Measurements from ENCODE around the gene PTK6. TPM values are rescaled to one million over a fixed set of nuclear protein-coding genes. Genes with fewer than 3 reads are reported as not detected.

PTK6 gene
- total and polyA plus RNA-seq, 2 donors = 0.19 to 2.7 TPM

GRCh38 chr20:63577317-63577894 is 40.2 kb upstream of the PTK6 start:
- peaks cover 3 to 50% of the 10 kb centered on the region in 2 donors for H3K27me3 ChIP-seq (ENCODE audit: control insufficient read depth in 2 of 2, insufficient read depth in 1 of 2, low read length in 1 of 2)
- H3K4me1 ChIP-seq (ENCODE audit: control insufficient read depth in 2 of 2, insufficient read depth in 2 of 2, low read length in 2 of 2) = peaks cover 9 to 12% of the 10 kb centered on the region in 2 donors
- H3K4me3 ChIP-seq (ENCODE audit: low read length in 2 of 2) = no peak overlapping the region
- no peak for DNase-seq (ENCODE audit: low read depth in 6 of 9, low spot score in 9 of 9)
- H3K9me3 ChIP-seq (ENCODE audit: control insufficient read depth in 2 of 2, insufficient read depth in 1 of 2, low read length in 1 of 2) = peaks cover 0 to 2% of the 10 kb centered on the region in 2 donors
- no peak overlapping the region for H3K27ac ChIP-seq (ENCODE audit: low read depth in 1 of 2, low read length in 1 of 2)
- no peaks in the 10 kb centered on the region for H3K36me3 ChIP-seq (ENCODE audit: control insufficient read depth in 2 of 2, insufficient read depth in 2 of 2, low read length in 1 of 2)
- WGBS = 94% methylated on average over 19 of the region's 19 CpGs

- H3K36me3 ChIP-seq (ENCODE audit: control insufficient read depth in 2 of 2, insufficient read depth in 2 of 2, low read length in 1 of 2) = peaks cover 0 to 4% of the 10 kb centered on the region in 2 donors
- H3K9me3 ChIP-seq (ENCODE audit: control insufficient read depth in 2 of 2, insufficient read depth in 1 of 2, low read length in 1 of 2) = peaks cover 0 to 2% of the 10 kb centered on the region in 2 donors
- H3K4me1 ChIP-seq (ENCODE audit: control insufficient read depth in 2 of 2, insufficient read depth in 2 of 2, low read length in 2 of 2) = peaks cover 9 to 12% of the 10 kb centered on the region in 2 donors
- H3K4me3 ChIP-seq (ENCODE audit: low read length in 2 of 2) = no peak overlapping the region
- no peak for DNase-seq (ENCODE audit: low read depth in 6 of 9, low spot score in 9 of 9)
- no peak overlapping the region for H3K27ac ChIP-seq (ENCODE audit: low read depth in 1 of 2, low read length in 1 of 2)
- 93% methylated on average over 7 of the region's 7 CpGs for WGBS
- peaks cover 5 to 50% of the 10 kb centered on the region in 2 donors for H3K27me3 ChIP-seq (ENCODE audit: control insufficient read depth in 2 of 2, insufficient read depth in 1 of 2, low read length in 1 of 2)
Measured at GRCh38 chr20:63576311-63576710, 39.1 kb upstream of the PTK6 start.

GRCh38 chr20:63574829-63575743 is 37.9 kb upstream of the PTK6 start:
- H3K27ac ChIP-seq (ENCODE audit: low read depth in 1 of 2, low read length in 1 of 2) = no peak overlapping the region
- DNase-seq (ENCODE audit: low read depth in 6 of 9, low spot score in 9 of 9) = no peak
- H3K9me3 ChIP-seq (ENCODE audit: control insufficient read depth in 2 of 2, insufficient read depth in 1 of 2, low read length in 1 of 2) = peaks cover 0 to 2% of the 10 kb centered on the region in 2 donors
- WGBS = 84% methylated on average over 28 of the region's 28 CpGs
- no peak overlapping the region for H3K4me3 ChIP-seq (ENCODE audit: low read length in 2 of 2)
- H3K36me3 ChIP-seq (ENCODE audit: control insufficient read depth in 2 of 2, insufficient read depth in 2 of 2, low read length in 1 of 2) = peaks cover 0 to 4% of the 10 kb centered on the region in 2 donors
- H3K4me1 ChIP-seq (ENCODE audit: control insufficient read depth in 2 of 2, insufficient read depth in 2 of 2, low read length in 2 of 2) = peaks cover 9 to 12% of the 10 kb centered on the region in 2 donors
- H3K27me3 ChIP-seq (ENCODE audit: control insufficient read depth in 2 of 2, insufficient read depth in 1 of 2, low read length in 1 of 2) = peaks cover 5 to 45% of the 10 kb centered on the region in 2 donors

GRCh38 chr20:63574156-63574828 is 37.1 kb upstream of the PTK6 start, which contains the start of gene HELZ2:
HELZ2 (minus strand) TSS chr20:63574239; CDS start chr20:63572385, 1,854 bp downstream.
- WGBS = 11% methylated on average over 40 of the region's 40 CpGs
- H3K27me3 ChIP-seq (ENCODE audit: control insufficient read depth in 2 of 2, insufficient read depth in 1 of 2, low read length in 1 of 2) = peaks cover 2 to 48% of the 10 kb centered on the region in 2 donors
- peaks cover 9 to 12% of the 10 kb centered on the region in 2 donors for H3K4me1 ChIP-seq (ENCODE audit: control insufficient read depth in 2 of 2, insufficient read depth in 2 of 2, low read length in 2 of 2)
- H3K4me3 ChIP-seq (ENCODE audit: low read length in 2 of 2) = peak within 1 kb of the TSS; percentile 59 to 82
- DNase-seq (ENCODE audit: low read depth in 6 of 9, low spot score in 9 of 9) = peak in 3 of 9 donors; percentile 39 to 70 (median 42)
- H3K27ac ChIP-seq (ENCODE audit: low read depth in 1 of 2, low read length in 1 of 2) = peak within 1 kb of the TSS; percentile 12 to 72
- H3K36me3 ChIP-seq (ENCODE audit: control insufficient read depth in 2 of 2, insufficient read depth in 2 of 2, low read length in 1 of 2) = peaks cover 0 to 4% of the 10 kb centered on the region in 2 donors
- H3K9me3 ChIP-seq (ENCODE audit: control insufficient read depth in 2 of 2, insufficient read depth in 1 of 2, low read length in 1 of 2) = peaks cover 0 to 2% of the 10 kb centered on the region in 2 donors

- peaks cover 11 to 14% of the 10 kb centered on the region in 2 donors for H3K4me1 ChIP-seq (ENCODE audit: control insufficient read depth in 2 of 2, insufficient read depth in 2 of 2, low read length in 2 of 2)
- H3K4me3 ChIP-seq (ENCODE audit: low read length in 2 of 2) = peak overlapping the region; percentile 59 to 82
- peak overlapping the region; percentile 8 to 12 for H3K27ac ChIP-seq (ENCODE audit: low read depth in 1 of 2, low read length in 1 of 2)
- DNase-seq (ENCODE audit: low read depth in 6 of 9, low spot score in 9 of 9) = peak in 2 of 9 donors; percentile 13 to 33
- 3% methylated on average over 24 of the region's 24 CpGs for WGBS
- peaks cover 0 to 4% of the 10 kb centered on the region in 2 donors for H3K36me3 ChIP-seq (ENCODE audit: control insufficient read depth in 2 of 2, insufficient read depth in 2 of 2, low read length in 1 of 2)
- peaks cover 5 to 48% of the 10 kb centered on the region in 2 donors for H3K27me3 ChIP-seq (ENCODE audit: control insufficient read depth in 2 of 2, insufficient read depth in 1 of 2, low read length in 1 of 2)
- H3K9me3 ChIP-seq (ENCODE audit: control insufficient read depth in 2 of 2, insufficient read depth in 1 of 2, low read length in 1 of 2) = peaks cover 0 to 2% of the 10 kb centered on the region in 2 donors
Measured at GRCh38 chr20:63573647-63574131, 36.5 kb upstream of the PTK6 start.

- 95% methylated on average over 34 of the region's 34 CpGs for WGBS
- Histone ChIP-seq H3K4me1 (ENCODE audit: control insufficient read depth in 2 of 2, insufficient read depth in 2 of 2, low read length in 2 of 2) (peaks cover 18 to 21% of the 10 kb centered on the region in 2 donors), H3K9me3 (ENCODE audit: control insufficient read depth in 2 of 2, insufficient read depth in 1 of 2, low read length in 1 of 2) (peaks cover 0 to 4% of the 10 kb centered on the region in 2 donors), H3K27me3 (ENCODE audit: control insufficient read depth in 2 of 2, insufficient read depth in 1 of 2, low read length in 1 of 2) (peaks cover 5 to 55% of the 10 kb centered on the region in 2 donors), H3K36me3 (ENCODE audit: control insufficient read depth in 2 of 2, insufficient read depth in 2 of 2, low read length in 1 of 2) (peaks cover 0 to 4% of the 10 kb centered on the region in 2 donors), H3K27ac (ENCODE audit: low read depth in 1 of 2, low read length in 1 of 2) (no peak overlapping the region), H3K4me3 (ENCODE audit: low read length in 2 of 2) (peak overlapping the region; percentile 59 to 82)
- DNase-seq (ENCODE audit: low read depth in 6 of 9, low spot score in 9 of 9) = no peak
Measured at GRCh38 chr20:63572788-63573646, 35.8 kb upstream of the PTK6 start.

- Histone ChIP-seq H3K27ac (ENCODE audit: low read depth in 1 of 2, low read length in 1 of 2) (no peak overlapping the region), H3K4me1 (ENCODE audit: control insufficient read depth in 2 of 2, insufficient read depth in 2 of 2, low read length in 2 of 2) (peaks cover 24 to 28% of the 10 kb centered on the region in 2 donors), H3K27me3 (ENCODE audit: control insufficient read depth in 2 of 2, insufficient read depth in 1 of 2, low read length in 1 of 2) (peaks cover 5 to 57% of the 10 kb centered on the region in 2 donors), H3K36me3 (ENCODE audit: control insufficient read depth in 2 of 2, insufficient read depth in 2 of 2, low read length in 1 of 2) (peaks cover 0 to 4% of the 10 kb centered on the region in 2 donors), H3K4me3 (ENCODE audit: low read length in 2 of 2) (no peak overlapping the region), H3K9me3 (ENCODE audit: control insufficient read depth in 2 of 2, insufficient read depth in 1 of 2, low read length in 1 of 2) (peaks cover 0 to 9% of the 10 kb centered on the region in 2 donors)
- no peak for DNase-seq (ENCODE audit: low read depth in 6 of 9, low spot score in 9 of 9)
- whole genome bisulfite sequencing = 98% methylated on average over 48 of the region's 48 CpGs
Measured at GRCh38 chr20:63572071-63572787, 35.1 kb upstream of the PTK6 start.
